ENCODE results near the gene PKHD1.

- TF ChIP-seq NRF1 (IDR thresholded peaks at IDR 0.05; ENCODE audit: low read depth, low read length) (no peak), PBX3 (IDR thresholded peaks at IDR 0.05) (no peak), EZH2phosphoT487 (IDR thresholded peaks at IDR 0.05; ENCODE audit: borderline replicate concordance, low read depth) (no peak), TEAD4 (IDR thresholded peaks at IDR 0.05; ENCODE audit: borderline replicate concordance, insufficient read depth) (no peak), RCOR1 (IDR thresholded peaks at IDR 0.05; ENCODE audit: low read length) (no peak), POLR2AphosphoS5 (IDR thresholded peaks at IDR 0.05; ENCODE audit: low read depth, low read length) (no peak), TAF1 (IDR thresholded peaks at IDR 0.05; ENCODE audit: borderline replicate concordance, low read depth, low read length) (no peak), MXI1 (IDR thresholded peaks at IDR 0.05; ENCODE audit: low read depth, low read length) (no peak), EP300 (IDR thresholded peaks at IDR 0.05; ENCODE audit: borderline replicate concordance in 1 of 2, low read depth in 1 of 2, low read length in 1 of 2) (no peak)
- TF ChIP-seq, protein P1, sequence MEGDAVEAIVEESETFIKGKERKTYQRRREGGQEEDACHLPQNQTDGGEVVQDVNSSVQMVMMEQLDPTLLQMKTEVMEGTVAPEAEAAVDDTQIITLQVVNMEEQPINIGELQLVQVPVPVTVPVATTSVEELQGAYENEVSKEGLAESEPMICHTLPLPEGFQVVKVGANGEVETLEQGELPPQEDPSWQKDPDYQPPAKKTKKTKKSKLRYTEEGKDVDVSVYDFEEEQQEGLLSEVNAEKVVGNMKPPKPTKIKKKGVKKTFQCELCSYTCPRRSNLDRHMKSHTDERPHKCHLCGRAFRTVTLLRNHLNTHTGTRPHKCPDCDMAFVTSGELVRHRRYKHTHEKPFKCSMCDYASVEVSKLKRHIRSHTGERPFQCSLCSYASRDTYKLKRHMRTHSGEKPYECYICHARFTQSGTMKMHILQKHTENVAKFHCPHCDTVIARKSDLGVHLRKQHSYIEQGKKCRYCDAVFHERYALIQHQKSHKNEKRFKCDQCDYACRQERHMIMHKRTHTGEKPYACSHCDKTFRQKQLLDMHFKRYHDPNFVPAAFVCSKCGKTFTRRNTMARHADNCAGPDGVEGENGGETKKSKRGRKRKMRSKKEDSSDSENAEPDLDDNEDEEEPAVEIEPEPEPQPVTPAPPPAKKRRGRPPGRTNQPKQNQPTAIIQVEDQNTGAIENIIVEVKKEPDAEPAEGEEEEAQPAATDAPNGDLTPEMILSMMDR (IDR thresholded peaks at IDR 0.05) = no peak
Observed at GRCh38 chr6:51678274-51678673, 409.1 kb downstream of the PKHD1 start.

Data from SK-N-SH (cell line).